H1 (cell line): ENCODE results near the gene LPCAT1. TPM values are rescaled to one million over a fixed set of nuclear protein-coding genes. Genes with fewer than 3 reads are reported as not detected.

Experiments
- CTCF ChIP-seq, 3 experiments: IDR thresholded peaks; 1 replicate in 2 of 3; 2 replicates in 1 of 3; pipeline versions ENCODE4 v1.5.1 to v1.6.1; 2011; ENCODE audit warnings: low read length in 3 of 3, mild to moderate bottlenecking in 3 of 3, inconsistent platforms in 2 of 3, low read depth in 1 of 3, moderate library complexity in 1 of 3; ENCODE audit not compliant: insufficient read depth in 1 of 3; ENCODE audit errors: control extremely low read depth in 1 of 3
- SIN3A ChIP-seq, 2 experiments: IDR thresholded peaks in 1 of 2; conservative IDR thresholded peaks in 1 of 2; 2 replicates each; pipeline ENCODE4 v1.6.1; 2011 to 2012; ENCODE audit warnings: low read length in 2 of 2, improper control_type of control experiment in 1 of 2, low read depth in 1 of 2, mild to moderate bottlenecking in 1 of 2
- polyA plus RNA-seq, 7 experiments: library from polyadenylated mRNA; depleted of rRNA in 3 of 7; stranded (reverse) in 5 of 7; unstranded in 2 of 7; fragments of >200 nt in 5 of 7; fragments of 200-250 nt in 2 of 7; gene quantifications; 1 replicate in 5 of 7; 2 replicates in 1 of 7; 4 replicates in 1 of 7; pipeline versions ENCODE4 v1.2.1 to v1.2.3, GENCODE V29; 2011 to 2013; ENCODE audit warnings: missing spikeins in 2 of 7, mixed read lengths in 2 of 7
- total RNA-seq: library from RNA; stranded (reverse); fragmentation: NEBNext Ultra II Directional; extraction: Animal tissue kit (Norgen Biotek cat#: 25700); gene quantifications from 2 replicates; pipeline ENCODE4 v1.2.1, GENCODE V29; 2021

LPCAT1 gene
- total and polyA plus RNA-seq, 2 of the 8 experiments (the other 6 are each of a cell fraction or from before 2014, with no cell fraction given): 107 to 260 TPM

- no peak for TF ChIP-seq CTCF (IDR thresholded peaks at IDR 0.05; ENCODE audit: control extremely low read depth in 1 of 3, insufficient read depth in 1 of 3, low read depth in 1 of 3, low read length in 3 of 3)
- TF ChIP-seq SIN3A (conservative IDR thresholded peaks at IDR 0.05 in 1 of 2, IDR thresholded peaks at IDR 0.05 in 1 of 2; ENCODE audit: low read depth in 1 of 2, low read length in 2 of 2): no peak
Measured at GRCh38 chr5:1432296-1432695, 91.5 kb downstream of the LPCAT1 start (continued).
